GM12891 (cell line): Measurements from ENCODE around the gene DDI2.

ENCODE experiments used
- POLR2A ChIP-seq: IDR thresholded peaks from 2 replicates; pipeline ENCODE4 v1.6.1; 2011; ENCODE audit warnings: low read depth, low read length, control low read depth
- POLR2AphosphoS5 ChIP-seq: IDR thresholded peaks from 2 replicates; pipeline ENCODE4 v1.6.1; 2011; ENCODE audit warnings: low read depth, low read length, control low read depth
- TAF1 ChIP-seq: IDR thresholded peaks from 2 replicates; pipeline ENCODE4 v1.6.1; 2011; ENCODE audit warnings: low read depth, low read length, control low read depth

- TF ChIP-seq POLR2A: no peak
- TF ChIP-seq POLR2AphosphoS5: no peak
- no peak for TF ChIP-seq TAF1
Observed at GRCh38 chr1:15702722-15703550, 85.7 kb downstream of the DDI2 start.
